ENCODE results near the gene RNASEH2A. TPM values are rescaled to one million over a fixed set of nuclear protein-coding genes. Genes with fewer than 3 reads are reported as not detected.

RNASEH2A gene
- 5.1 TPM for total RNA-seq

GRCh38 chr19:12806242-12807081, at the start of gene RNASEH2A:
TSS of gene RNASEH2A (plus strand) at chr19:12806584. CDS start at chr19:12806674, 90 bp downstream.
- intact Hi-C loops (cut with DNase I) = no loop called here
- DNase-seq (ENCODE audit: low spot score) (peak; percentile 94), ATAC-seq (peak; percentile 95)

- intact Hi-C loops (cut with DNase I) = loop anchor here (5.0 kb wide), 1 partner anchor 90 kb away; no protein-coding TSS in a partner anchor
- ATAC-seq = peak; percentile 67
Observed at GRCh38 chr19:12757544-12758274, 48.7 kb upstream of the RNASEH2A start.

GRCh38 chr19:12759686-12760085, 46.7 kb upstream of the RNASEH2A start:
- ATAC-seq = no peak
- no peak for DNase-seq (ENCODE audit: low spot score)
- intact Hi-C loops (cut with DNase I) = loop anchor here (5.0 kb wide), 2 partner anchors 43 to 88 kb away; partner anchors contain the start of genes PRDX2 and THSD8

More at GRCh38 chr19:12757544-12758274, 48.7 kb upstream of the RNASEH2A start:
- peak; percentile 74 for DNase-seq (ENCODE audit: low spot score)

- peak; percentile 9 for ATAC-seq
- intact Hi-C loops (cut with DNase I) = loop anchor here (5.0 kb wide), 1 partner anchor 39 kb away; the partner anchor contains the start of genes PRDX2 and THSD8
- no peak for DNase-seq (ENCODE audit: low spot score)
Observed at GRCh38 chr19:12763100-12763499, 43.3 kb upstream of the RNASEH2A start.

- no peak for ATAC-seq
- DNase-seq (ENCODE audit: low spot score) = no peak
- intact Hi-C loops (cut with DNase I) = loop anchor here (5.0 kb wide), 1 partner anchor 38 kb away; the partner anchor contains the start of genes PRDX2 and THSD8
Observed at GRCh38 chr19:12764698-12765097, 41.7 kb upstream of the RNASEH2A start.

GRCh38 chr19:12766051-12766521, 40.3 kb upstream of the RNASEH2A start:
- peak; percentile 89 for ATAC-seq
- intact Hi-C loops (cut with DNase I) = no loop called here
- DNase-seq (ENCODE audit: low spot score) = peak; percentile 86

GRCh38 chr19:12767150-12767549, 39.2 kb upstream of the RNASEH2A start:
- intact Hi-C loops (cut with DNase I) = no loop called here
- ATAC-seq (no peak), DNase-seq (ENCODE audit: low spot score) (no peak)

GRCh38 chr19:12767666-12768065, 38.7 kb upstream of the RNASEH2A start:
- no peak for ATAC-seq
- no peak for DNase-seq (ENCODE audit: low spot score)
- intact Hi-C loops (cut with DNase I) = no loop called here

GRCh38 chr19:12769689-12770088, 36.7 kb upstream of the RNASEH2A start:
- DNase-seq (ENCODE audit: low spot score) = no peak
- intact Hi-C loops (cut with DNase I) = no loop called here
- no peak for ATAC-seq

GRCh38 chr19:12770922-12771321, 35.5 kb upstream of the RNASEH2A start:
- intact Hi-C loops (cut with DNase I) = no loop called here
- no peak for DNase-seq (ENCODE audit: low spot score)
- ATAC-seq = no peak

GRCh38 chr19:12772323-12772722, 34.1 kb upstream of the RNASEH2A start:
- intact Hi-C loops (cut with DNase I) = no loop called here
- ATAC-seq (no peak), DNase-seq (ENCODE audit: low spot score) (no peak)

- DNase-seq (ENCODE audit: low spot score) (no peak), ATAC-seq (no peak)
- intact Hi-C loops (cut with DNase I) = no loop called here
Observed at GRCh38 chr19:12773571-12773970, 32.8 kb upstream of the RNASEH2A start.

- intact Hi-C loops (cut with DNase I) = no loop called here
- no peak for DNase-seq (ENCODE audit: low spot score)
- no peak for ATAC-seq
Observed at GRCh38 chr19:12774588-12775555, 31.5 kb upstream of the RNASEH2A start, which contains the start of gene HOOK2. TSS of gene HOOK2 (minus strand) at chr19:12775552. CDS start at chr19:12775449, 103 bp downstream.

GRCh38 chr19:12777217-12778016, 29.0 kb upstream of the RNASEH2A start:
- ATAC-seq = peak; percentile 68
- intact Hi-C loops (cut with DNase I) = loop anchor here (2.0 kb wide), 1 partner anchor 17 kb away; no protein-coding TSS in a partner anchor
- DNase-seq (ENCODE audit: low spot score) = peak; percentile 91

- DNase-seq (ENCODE audit: low spot score) (peak; percentile 85), ATAC-seq (peak; percentile 56)
- intact Hi-C loops (cut with DNase I) = no loop called here
Observed at GRCh38 chr19:12778017-12778904, 28.1 kb upstream of the RNASEH2A start.

- ATAC-seq (no peak), DNase-seq (ENCODE audit: low spot score) (no peak)
- intact Hi-C loops (cut with DNase I) = no loop called here
Observed at GRCh38 chr19:12778905-12779161, 27.6 kb upstream of the RNASEH2A start.

Data from sciatic nerve (tissue), 2 donors.